Common myeloid progenitor, CD34-positive (primary cell): Measurements from ENCODE around the gene GTF2A1.
"Not testable (repeated sequence)": the region's sequence is repeated elsewhere in the genome, so short reads cannot be mapped to it uniquely, and the experiment has no call there.

Source experiments
- CTCF ChIA-PET: fragments of 350-600 bp; sonication (Branson Sonifier 250); formaldehyde crosslinking; loops from one replicate; lab custom pipeline; 2021; ENCODE audit warnings: antibody characterized with exemption; lab: Charles Lee
- POLR2A ChIA-PET: fragments of 350-600 bp; sonication (Branson Sonifier 250); formaldehyde crosslinking; loops from one replicate; lab custom pipeline; 2021; ENCODE audit warnings: antibody characterized with exemption; lab: Charles Lee
- DNase-seq, 3 donors: peaks; one replicate each; pipeline versions ENCODE4 v3.0.0 to v3.0.0-alpha.2; 2013
- H3K27ac ChIP-seq, 2 experiments: 1 replicate in 1 of 2; 2 replicates in 1 of 2; pipeline ENCODE4 v1.7.0; 2013; ENCODE audit warnings: inconsistent platforms in 2 of 2, low read length in 2 of 2, mild to moderate bottlenecking in 2 of 2, low read depth in 1 of 2, moderate library complexity in 1 of 2; ENCODE audit not compliant: severe bottlenecking in 2 of 2, insufficient read depth in 1 of 2, poor library complexity in 1 of 2
- H3K27me3 ChIP-seq, 5 experiments: replicated peaks in 2 of 5; 1 replicate in 3 of 5; 2 replicates in 2 of 5; pipeline versions ENCODE4 v1.6.1 to v1.7.0; 2013; ENCODE audit warnings: low read length in 4 of 5, mild to moderate bottlenecking in 2 of 5, moderate library complexity in 2 of 5, inconsistent platforms in 1 of 5; ENCODE audit not compliant: insufficient read depth in 5 of 5, control insufficient read depth in 4 of 5
- H3K36me3 ChIP-seq, 4 experiments: 1 replicate in 2 of 4; 2 replicates in 2 of 4; pipeline versions ENCODE4 v1.6.1 to v1.7.0; 2013; ENCODE audit warnings: low read length in 3 of 4, control low read depth in 1 of 4, mild to moderate bottlenecking in 1 of 4; ENCODE audit not compliant: control insufficient read depth in 4 of 4, insufficient read depth in 4 of 4
- H3K4me1 ChIP-seq, 4 experiments: 1 replicate in 3 of 4; 2 replicates in 1 of 4; pipeline versions ENCODE4 v1.6.1 to v1.7.1; 2013; ENCODE audit warnings: low read length in 3 of 4, mild to moderate bottlenecking in 3 of 4, control low read depth in 1 of 4, inconsistent platforms in 1 of 4, moderate library complexity in 1 of 4; ENCODE audit not compliant: control insufficient read depth in 4 of 4, insufficient read depth in 4 of 4; ENCODE audit errors: control extremely low read depth in 1 of 4
- H3K4me3 ChIP-seq, 7 experiments: 1 replicate in 4 of 7; 2 replicates in 3 of 7; pipeline versions ENCODE4 v1.5.1 to v1.7.0; 2013; ENCODE audit warnings: mild to moderate bottlenecking in 7 of 7, low read length in 6 of 7, moderate library complexity in 6 of 7, inconsistent platforms in 2 of 7, low read depth in 2 of 7, control low read depth in 1 of 7; ENCODE audit not compliant: insufficient read depth in 4 of 7, control insufficient read depth in 1 of 7; ENCODE audit errors: extremely low read depth in 1 of 7
- H3K9me3 ChIP-seq, 5 experiments: 1 replicate in 4 of 5; 2 replicates in 1 of 5; pipeline versions ENCODE4 v1.6.1 to v1.7.1; 2013; ENCODE audit warnings: low read length in 4 of 5, mild to moderate bottlenecking in 2 of 5, inconsistent platforms in 1 of 5, low read depth in 1 of 5, moderate library complexity in 1 of 5; ENCODE audit not compliant: control insufficient read depth in 4 of 5, insufficient read depth in 2 of 5; ENCODE audit errors: control extremely low read depth in 1 of 5
- WGBS: methylation state at CpG from one replicate; pipeline ENCODE4 v1.1.5; 2013; ENCODE audit not compliant: insufficient coverage; 5-methylcytosine and 5-hydroxymethylcytosine counted together

Gene GTF2A1

GRCh38 chr14:81246461-81247270, 25.9 kb upstream of the GTF2A1 start:
- Histone ChIP-seq H3K27ac (no peak overlapping the region), H3K36me3 (no peaks in the 10 kb centered on the region), H3K27me3 (no peaks in the 10 kb centered on the region), H3K4me3 (no peak overlapping the region), H3K4me1 (no peaks in the 10 kb centered on the region), H3K9me3 (peaks cover 0 to 4% (median 0%) of the 10 kb centered on the region in 5 experiments)
- ChIA-PET CTCF (interaction anchor here (1.3 kb wide), 1 partner anchor 10 kb away, joined by 4 read pairs; no protein-coding TSS in a partner anchor), POLR2A (no interaction called here)
- no peak for DNase-seq
- WGBS: 98% methylated on average over 18 of the region's 19 CpGs

- Histone ChIP-seq H3K36me3 (no peaks in the 10 kb centered on the region), H3K4me3 (peak overlapping the region in 1 of 7 experiments; percentile 10), H3K4me1 (no peaks in the 10 kb centered on the region), H3K27ac (no peak overlapping the region), H3K27me3 (no peaks in the 10 kb centered on the region), H3K9me3 (peaks cover 0 to 4% (median 0%) of the 10 kb centered on the region in 5 experiments)
- no CpG with 5 or more reads among the region's 1 CpG for WGBS
- CTCF ChIA-PET: no interaction called here
- POLR2A ChIA-PET: no interaction called here
- no peak for DNase-seq
Measured at GRCh38 chr14:81245771-81246170, 25.0 kb upstream of the GTF2A1 start.

- DNase-seq, H3K9me3 ChIP-seq, H3K4me1 ChIP-seq, CTCF ChIA-PET, H3K36me3 ChIP-seq, H3K27ac ChIP-seq, H3K4me3 ChIP-seq, POLR2A ChIA-PET, H3K27me3 ChIP-seq: not testable (repeated sequence)
- 97% methylated on average over 20 of the region's 28 CpGs for WGBS
Measured at GRCh38 chr14:81244431-81244830, 23.7 kb upstream of the GTF2A1 start.

DNA sequence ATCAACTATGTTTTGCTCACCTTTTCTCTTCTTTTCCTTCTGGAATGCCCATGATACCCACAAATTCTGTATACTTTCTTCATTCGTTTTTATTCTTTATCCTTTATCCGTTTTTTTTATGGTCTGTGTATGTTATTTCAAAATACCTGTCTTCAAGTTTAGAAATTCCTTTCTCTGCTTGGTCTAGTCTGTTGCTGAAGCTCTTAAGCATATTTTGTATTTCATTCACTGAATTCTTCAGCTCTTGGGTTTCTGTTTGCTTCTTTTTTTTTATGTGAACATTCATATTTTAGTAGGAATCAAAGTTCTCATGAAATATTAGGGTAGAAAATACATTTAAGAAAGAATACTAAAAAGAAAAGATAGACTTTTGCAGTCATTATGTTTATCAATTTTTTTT, 22.7 kb upstream of the GTF2A1 start:
- Histone ChIP-seq H3K27ac (no peak overlapping the region), H3K27me3 (no peaks in the 10 kb centered on the region), H3K4me1 (no peaks in the 10 kb centered on the region), H3K36me3 (no peaks in the 10 kb centered on the region), H3K4me3 (no peak overlapping the region), H3K9me3 (peaks cover 0 to 4% (median 0%) of the 10 kb centered on the region in 5 experiments)
- ChIA-PET CTCF (interaction anchor here (1.1 kb wide), 1 partner anchor 9 kb away, joined by 3 read pairs; no protein-coding TSS in a partner anchor), POLR2A (no interaction called here)
- no CpG with 5 or more reads among the region's 2 CpGs for WGBS
- no peak for DNase-seq

DNA sequence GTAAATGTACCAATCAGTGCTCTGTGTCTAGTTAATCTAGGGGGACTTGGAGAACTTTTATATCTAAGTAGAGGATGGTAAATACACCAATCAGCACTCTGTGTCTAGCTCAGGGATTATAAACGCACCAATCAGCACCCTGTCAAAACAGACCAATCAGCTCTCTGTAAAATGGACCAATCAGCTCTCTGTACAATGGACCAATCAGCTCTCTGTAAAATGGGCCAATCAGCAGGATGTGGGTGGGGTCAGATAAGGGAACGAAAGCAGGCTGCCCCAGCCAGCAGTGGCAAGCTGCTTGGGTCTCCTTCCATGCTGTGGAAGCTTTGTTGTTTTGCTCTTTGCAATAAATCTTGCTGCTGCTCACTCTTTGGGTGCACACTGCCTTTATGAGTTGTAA, 16.1 kb upstream of the GTF2A1 start:
- H3K27ac ChIP-seq, POLR2A ChIA-PET, H3K9me3 ChIP-seq, H3K4me3 ChIP-seq, H3K36me3 ChIP-seq, H3K4me1 ChIP-seq, H3K27me3 ChIP-seq, DNase-seq: not testable (repeated sequence)
- WGBS: 83% methylated on average over 1 of the region's 2 CpGs
- CTCF ChIA-PET: interaction anchor here (0.8 kb wide), 1 partner anchor 11 kb away, joined by 4 read pairs; no protein-coding TSS in a partner anchor

- H3K36me3 ChIP-seq: no peaks in the 10 kb centered on the region
- WGBS: 97% methylated on average over 17 of the region's 20 CpGs
- POLR2A ChIA-PET: no interaction called here
- H3K4me3 ChIP-seq: no peak overlapping the region
- no peaks in the 10 kb centered on the region for H3K27me3 ChIP-seq
- peaks cover 0 to 5% (median 0%) of the 10 kb centered on the region in 5 experiments for H3K9me3 ChIP-seq
- CTCF ChIA-PET: interaction anchor here (0.8 kb wide), 1 partner anchor 11 kb away, joined by 4 read pairs; no protein-coding TSS in a partner anchor
- no peak for DNase-seq
- no peaks in the 10 kb centered on the region for H3K4me1 ChIP-seq
- no peak overlapping the region for H3K27ac ChIP-seq
Measured at GRCh38 chr14:81236138-81236537, 15.4 kb upstream of the GTF2A1 start.

GRCh38 chr14:81235096-81235495, 14.3 kb upstream of the GTF2A1 start:
- Histone ChIP-seq H3K9me3 (peaks cover 0 to 13% (median 0%) of the 10 kb centered on the region in 5 experiments), H3K4me3 (no peak overlapping the region), H3K27me3 (no peaks in the 10 kb centered on the region), H3K27ac (no peak overlapping the region), H3K4me1 (no peaks in the 10 kb centered on the region), H3K36me3 (no peaks in the 10 kb centered on the region)
- ChIA-PET CTCF (interaction anchor here (0.7 to 2.4 kb wide), 2 partner anchors 12 to 16 kb away, joined by 3 to 8 read pairs; no protein-coding TSS in a partner anchor), POLR2A (no interaction called here)
- WGBS: 83% methylated on average over 1 of the region's 2 CpGs
- DNase-seq: no peak
